GM23248 (cell line): Measurements from ENCODE around the gene SPATA4.

Experiments used
- EZH2 ChIP-seq: fragments of 200-600 bp; sonication (generic); IDR thresholded peaks from 2 replicates; pipeline ENCODE4 v1.6.1; 2018; ENCODE audit warnings: antibody characterized with exemption, mild to moderate bottlenecking; ENCODE audit not compliant: insufficient read depth, poor library complexity, severe bottlenecking
- EZH2phosphoT487 ChIP-seq: fragments of 200-600 bp; sonication (generic); IDR thresholded peaks from 2 replicates; pipeline ENCODE4 v1.6.1; 2018; ENCODE audit warnings: antibody characterized with exemption, moderate library complexity, mild to moderate bottlenecking, low read depth; ENCODE audit not compliant: insufficient read depth

DNA sequence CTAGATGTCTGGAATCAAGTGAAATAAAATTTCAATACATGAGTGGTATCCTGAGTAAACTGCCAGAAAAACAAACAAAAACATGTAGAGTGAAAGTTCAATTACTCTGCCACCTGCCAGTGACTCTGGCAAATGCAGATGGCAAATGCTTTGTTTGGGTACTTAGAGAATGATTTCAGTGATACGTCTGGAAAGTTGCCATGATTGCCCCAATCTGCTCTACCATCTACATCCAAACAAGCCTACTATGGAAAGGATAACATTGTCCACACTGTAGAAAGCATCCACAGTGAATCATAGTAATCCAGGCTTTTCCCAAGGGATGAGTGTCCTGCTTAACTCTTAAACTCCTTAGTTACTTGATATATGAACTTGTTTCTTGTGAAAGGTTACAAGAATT, 3.4 kb downstream of the SPATA4 start:
- no peak for TF ChIP-seq EZH2
- no peak for TF ChIP-seq EZH2phosphoT487
